ENCODE data around the gene FSTL4. TPM values are rescaled to one million over a fixed set of nuclear protein-coding genes. Genes with fewer than 3 reads are reported as not detected.
A peak's percentile ranks its signal among the peaks of the same experiment; 100 is the strongest.

The FSTL4 gene
- total and polyA plus RNA-seq, 12 donors: 0.48 to 5.2 (median 2.3) TPM

- Histone ChIP-seq H3K4me3 (no peak overlapping the region), H3K36me3 (replicated peaks in 1 of 2) (no peaks in the 10 kb centered on the region), H3K4me1 (replicated peaks in 1 of 2) (peaks cover 0 to 4% of the 10 kb centered on the region in 2 donors), H3K27me3 (no peaks in the 10 kb centered on the region), H3K9me3 (replicated peaks in 1 of 3) (no peaks in the 10 kb centered on the region), H3K27ac (no peak overlapping the region)
- DNase-seq: no peak
- intact Hi-C loops (cut with DNase I): no loop called here
- 88 to 96% (median 92%) methylated on average over 2 to 4 of the region's 4 CpGs for WGBS, 4 donors
- TF ChIP-seq CTCF (IDR thresholded peaks at IDR 0.05) (no peak), POLR2A (IDR thresholded peaks at IDR 0.05) (no peak)
Observed at GRCh38 chr5:133357758-133358157, 254.6 kb downstream of the FSTL4 start.

GRCh38 chr5:133356984-133357421 lies 255.3 kb downstream of the FSTL4 start:
- Histone ChIP-seq H3K4me3 (no peak overlapping the region), H3K36me3 (replicated peaks in 1 of 2) (no peaks in the 10 kb centered on the region), H3K27me3 (no peaks in the 10 kb centered on the region), H3K9me3 (replicated peaks in 1 of 3) (no peaks in the 10 kb centered on the region), H3K27ac (no peak overlapping the region), H3K4me1 (replicated peaks in 1 of 2) (peaks cover 0 to 4% of the 10 kb centered on the region in 2 donors)
- no peak for TF ChIP-seq CTCF (IDR thresholded peaks at IDR 0.05)
- no peak for TF ChIP-seq POLR2A (IDR thresholded peaks at IDR 0.05)
- DNase-seq: peak; percentile 33 to 77 (median 69)
- 42 to 58% (median 53%) methylated on average over 3 to 4 of the region's 4 CpGs for WGBS, 4 donors
- intact Hi-C loops (cut with DNase I): no loop called here

GRCh38 chr5:133356396-133356983 lies 255.9 kb downstream of the FSTL4 start:
- Histone ChIP-seq H3K4me1 (replicated peaks in 1 of 2) (peaks cover 0 to 4% of the 10 kb centered on the region in 2 donors), H3K36me3 (replicated peaks in 1 of 2) (no peaks in the 10 kb centered on the region), H3K9me3 (replicated peaks in 1 of 3) (no peaks in the 10 kb centered on the region), H3K27ac (no peak overlapping the region), H3K4me3 (no peak overlapping the region), H3K27me3 (no peaks in the 10 kb centered on the region)
- no peak for TF ChIP-seq CTCF (IDR thresholded peaks at IDR 0.05)
- TF ChIP-seq POLR2A (IDR thresholded peaks at IDR 0.05): no peak
- 81 to 90% (median 83%) methylated on average over 5 of the region's 5 CpGs for WGBS, 4 donors
- intact Hi-C loops (cut with DNase I): no loop called here
- DNase-seq: no peak

- DNase-seq: no peak
- Histone ChIP-seq H3K27me3 (no peaks in the 10 kb centered on the region), H3K4me3 (no peak overlapping the region), H3K36me3 (replicated peaks in 1 of 2) (no peaks in the 10 kb centered on the region), H3K27ac (no peak overlapping the region), H3K4me1 (replicated peaks in 1 of 2) (peaks cover 0 to 4% of the 10 kb centered on the region in 2 donors), H3K9me3 (replicated peaks in 1 of 3) (no peaks in the 10 kb centered on the region)
- WGBS, 4 donors: 77 to 86% (median 84%) methylated on average over 3 to 9 of the region's 9 CpGs
- TF ChIP-seq POLR2A (IDR thresholded peaks at IDR 0.05) (no peak), CTCF (IDR thresholded peaks at IDR 0.05) (no peak)
- intact Hi-C loops (cut with DNase I): no loop called here
Observed at GRCh38 chr5:133354323-133355185, 257.8 kb downstream of the FSTL4 start.
